ENCODE data around the gene ATP13A1.
"Not testable (repeated sequence)": the region's sequence is repeated elsewhere in the genome, so short reads cannot be mapped to it uniquely, and the experiment has no call there.

The ATP13A1 gene

DNA sequence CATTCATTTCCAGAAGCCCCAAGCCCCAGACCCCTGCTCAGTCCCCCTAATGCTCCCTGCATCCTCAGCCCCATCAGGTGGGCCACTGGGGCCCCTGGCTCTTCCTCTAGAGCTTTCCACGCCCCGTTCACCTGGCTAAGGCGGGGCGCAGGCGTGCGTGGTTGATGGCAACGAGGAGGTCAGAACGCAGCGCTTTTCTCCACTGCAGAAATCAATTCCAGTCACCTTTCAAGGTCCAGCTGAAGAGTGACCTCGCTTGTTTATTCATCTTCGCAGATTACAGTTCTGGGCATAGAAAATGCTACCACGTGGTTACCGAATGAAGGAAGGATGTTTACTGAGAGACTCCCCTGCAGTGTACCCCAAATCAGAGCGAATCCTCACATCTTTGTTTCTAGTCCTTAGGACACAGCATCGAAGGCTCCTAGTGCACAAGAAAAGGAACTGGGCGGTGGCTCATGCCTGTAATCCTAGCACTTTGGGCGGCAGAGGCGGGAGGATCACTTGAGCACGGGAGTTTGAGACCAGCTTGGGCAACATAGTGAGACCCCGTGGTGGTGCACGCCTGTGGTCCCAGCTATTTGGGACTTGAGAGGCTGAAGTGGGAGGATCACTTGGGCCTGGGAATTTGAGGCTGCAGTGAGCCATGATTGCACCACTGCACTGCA lies 44.2 kb downstream of the ATP13A1 start:
- no peak for DNase-seq (ENCODE audit: low spot score)

DNA sequence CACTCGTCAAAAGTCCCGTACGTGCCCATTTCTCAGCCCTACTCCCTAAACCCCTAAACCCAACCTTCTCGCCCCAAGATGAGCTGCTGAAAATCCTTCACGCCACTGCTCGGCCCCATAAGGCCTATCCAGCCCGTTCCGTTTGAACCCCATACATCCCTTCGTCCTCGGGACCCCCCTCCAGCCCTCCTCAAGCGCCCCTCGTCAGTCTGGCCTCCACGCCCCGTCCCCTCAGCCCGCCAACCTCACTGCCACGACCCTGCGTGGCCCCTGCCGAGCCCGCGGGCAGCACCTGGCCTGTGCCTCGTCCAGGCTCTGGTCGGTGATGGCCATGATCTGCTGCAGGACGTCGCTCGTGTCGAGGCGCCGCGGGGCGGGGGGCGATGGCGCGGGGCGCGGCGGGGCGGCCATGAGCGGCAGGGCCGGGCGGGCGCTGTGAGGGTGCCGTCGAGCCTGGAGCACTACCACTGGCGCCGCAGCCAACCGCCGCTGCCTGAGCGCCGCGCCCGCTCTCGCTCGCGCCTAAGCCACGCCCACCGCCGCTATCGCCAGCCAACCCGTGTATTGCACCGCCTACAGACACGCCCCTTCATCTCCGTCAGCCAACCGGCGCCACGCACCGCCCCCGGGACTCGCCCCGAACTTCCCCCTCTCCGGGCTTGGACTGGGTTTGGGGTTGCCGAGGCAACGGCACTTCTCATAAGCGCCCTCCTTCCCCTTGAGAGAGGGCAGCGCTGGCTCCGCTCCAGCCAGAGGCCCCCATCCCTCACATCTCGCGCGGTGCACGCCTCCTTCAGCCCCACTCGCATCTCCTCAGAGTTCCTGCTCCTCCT lies 45.0 kb downstream of the ATP13A1 start, which contains the start of gene PBX4:
Gene PBX4, minus strand, starts transcription at position 469 of the 833 bp plus-strand sequence. Its CDS starts 58 bp downstream, at position 411.
- DNase-seq (ENCODE audit: low spot score): peak; percentile 81

DNA sequence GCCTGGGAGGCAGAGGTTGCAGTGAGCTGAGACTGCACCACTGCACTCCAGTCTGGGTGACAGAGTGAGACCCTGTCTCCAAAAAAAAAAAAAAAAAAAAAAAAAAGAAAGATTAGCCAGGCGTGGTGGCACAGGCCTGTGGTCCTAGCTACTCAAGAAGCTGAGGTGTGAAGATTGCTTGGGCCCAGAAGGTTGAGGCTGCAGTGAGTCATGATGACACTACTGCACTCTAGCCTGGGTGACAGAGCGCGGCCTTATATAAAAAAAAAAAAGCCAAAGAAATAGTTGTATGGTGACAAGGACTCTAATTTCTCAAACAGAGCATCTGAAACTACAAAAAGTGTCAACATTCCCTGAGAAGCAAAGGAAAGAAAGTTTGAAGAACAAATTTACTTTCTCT lies 48.4 kb downstream of the ATP13A1 start:
- no peak for DNase-seq (ENCODE audit: low spot score)

DNA sequence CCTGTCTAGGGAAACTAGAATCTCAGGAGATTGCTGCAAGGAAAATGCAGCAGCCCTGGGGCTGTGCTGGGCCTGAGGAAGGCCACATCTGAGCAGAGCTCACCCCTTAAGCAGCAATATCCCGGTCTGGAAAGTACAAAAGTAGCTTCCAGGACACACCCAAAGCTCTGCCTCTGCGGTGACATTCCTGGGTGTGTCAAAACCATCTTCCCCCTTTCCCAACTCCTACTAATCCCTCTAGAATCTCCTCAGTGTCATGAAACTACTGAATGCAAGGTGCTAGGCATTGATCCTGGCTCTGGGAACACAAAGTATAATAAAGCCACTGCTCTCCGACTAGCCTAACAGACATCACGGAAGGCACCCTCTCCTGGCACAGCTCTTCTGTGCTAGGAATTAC lies 50.0 kb downstream of the ATP13A1 start:
- no peak for DNase-seq (ENCODE audit: low spot score)

DNA sequence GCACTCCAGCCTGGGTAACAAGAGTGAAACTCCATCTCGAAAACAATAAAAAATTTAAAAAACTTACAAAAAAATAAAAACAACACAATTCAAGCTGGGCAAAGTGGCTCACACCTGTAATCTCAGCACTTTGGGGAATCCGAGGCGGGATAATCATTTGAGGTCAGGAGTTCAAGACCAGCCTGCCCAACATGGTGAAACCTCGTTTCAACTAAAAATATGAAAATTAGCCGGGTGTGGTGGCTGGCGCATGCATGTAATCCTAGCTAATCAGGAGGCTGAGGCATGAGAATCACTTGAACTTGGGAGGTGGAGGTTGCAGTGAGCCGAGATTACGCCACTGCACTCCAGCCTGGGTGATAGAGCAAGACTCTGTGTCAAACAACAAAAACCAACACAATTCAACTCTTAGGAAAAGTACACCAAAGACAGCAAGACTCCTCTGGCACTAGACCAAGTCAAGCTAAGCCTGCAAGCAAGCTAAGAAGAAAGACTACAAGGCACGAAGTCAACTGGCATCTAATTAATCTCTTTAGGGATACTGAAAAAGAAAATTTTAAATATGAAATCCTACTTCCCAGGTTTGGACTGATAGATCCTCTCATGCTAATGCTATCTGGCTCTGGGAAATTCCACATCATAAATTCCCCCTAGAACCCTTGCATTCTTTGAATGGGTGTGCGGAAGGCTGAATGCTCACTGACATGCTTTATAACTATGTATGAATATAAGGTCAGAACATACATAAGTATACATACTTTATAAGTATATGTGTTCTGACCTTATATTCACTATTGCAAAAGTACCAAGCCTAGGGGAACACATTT lies 52.9 kb downstream of the ATP13A1 start:
- no peak for DNase-seq (ENCODE audit: low spot score)

DNA sequence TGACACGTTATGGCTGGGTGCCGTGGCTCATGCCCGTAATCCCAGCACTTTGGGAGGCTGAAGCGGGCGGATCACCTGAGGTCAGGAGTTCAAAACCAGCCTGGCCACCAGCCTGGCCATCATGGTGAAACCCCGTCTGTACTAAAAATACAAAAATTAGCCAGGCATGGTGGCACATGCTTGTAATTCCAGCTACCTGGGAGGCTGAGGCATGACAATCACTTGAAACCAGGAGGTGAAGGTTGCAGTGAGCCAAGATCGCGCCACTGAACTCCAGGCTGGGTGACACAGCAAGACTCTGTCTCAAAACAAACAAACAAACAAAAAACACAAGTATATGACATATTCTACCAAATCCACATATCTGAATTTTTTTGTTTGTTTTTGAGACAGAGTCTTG lies 56.8 kb downstream of the ATP13A1 start:
- not testable (repeated sequence) for DNase-seq (ENCODE audit: low spot score)

DNA sequence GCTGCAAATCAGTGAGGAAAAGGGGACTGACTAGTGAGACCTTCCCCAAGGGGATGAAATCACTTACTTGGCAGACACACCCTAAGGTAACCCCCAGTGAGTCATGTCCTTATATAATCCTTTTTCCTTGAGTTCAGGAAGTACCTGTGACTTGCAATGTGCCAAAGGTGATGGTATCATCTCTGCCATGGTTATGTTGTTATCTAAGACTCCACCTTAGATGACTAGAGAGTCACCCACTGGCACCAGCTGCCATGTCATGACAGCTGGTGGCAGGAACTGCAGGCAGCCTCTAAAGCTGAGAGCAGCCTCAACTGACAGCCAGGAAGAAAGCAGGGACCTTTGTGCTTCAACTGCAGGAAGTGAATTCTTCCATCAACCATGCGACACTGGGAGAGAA lies 57.5 kb downstream of the ATP13A1 start:
- DNase-seq (ENCODE audit: low spot score): no peak

DNA sequence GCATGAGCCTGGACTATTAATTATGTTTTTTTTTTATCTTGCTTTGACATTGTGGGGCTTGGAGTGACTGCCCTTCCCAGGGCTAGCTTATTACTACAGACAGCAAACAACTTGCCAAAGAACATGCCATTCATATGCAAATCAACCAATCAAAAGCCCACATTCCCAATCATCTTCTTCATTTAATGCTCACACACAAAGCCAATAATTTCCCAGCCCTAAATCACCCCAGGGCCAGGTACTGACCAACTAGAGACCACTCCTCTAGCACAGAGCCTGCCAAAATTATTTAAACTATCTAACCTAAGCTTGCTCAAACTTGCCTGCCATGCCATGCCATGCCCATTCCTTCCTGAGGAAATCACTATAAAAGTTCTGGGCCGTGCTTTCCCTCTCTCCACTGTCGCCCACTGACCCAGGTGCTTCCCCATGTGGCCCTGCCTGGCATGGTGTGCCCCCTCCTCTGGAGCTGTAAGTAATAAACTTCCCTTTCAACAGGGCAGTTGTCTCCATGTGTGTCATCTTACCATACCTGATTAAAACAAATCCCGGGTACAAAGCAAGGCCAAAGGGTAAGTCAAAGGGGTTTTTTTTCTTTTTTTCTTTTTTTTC lies 60.7 kb downstream of the ATP13A1 start:
- no peak for DNase-seq (ENCODE audit: low spot score)

DNA sequence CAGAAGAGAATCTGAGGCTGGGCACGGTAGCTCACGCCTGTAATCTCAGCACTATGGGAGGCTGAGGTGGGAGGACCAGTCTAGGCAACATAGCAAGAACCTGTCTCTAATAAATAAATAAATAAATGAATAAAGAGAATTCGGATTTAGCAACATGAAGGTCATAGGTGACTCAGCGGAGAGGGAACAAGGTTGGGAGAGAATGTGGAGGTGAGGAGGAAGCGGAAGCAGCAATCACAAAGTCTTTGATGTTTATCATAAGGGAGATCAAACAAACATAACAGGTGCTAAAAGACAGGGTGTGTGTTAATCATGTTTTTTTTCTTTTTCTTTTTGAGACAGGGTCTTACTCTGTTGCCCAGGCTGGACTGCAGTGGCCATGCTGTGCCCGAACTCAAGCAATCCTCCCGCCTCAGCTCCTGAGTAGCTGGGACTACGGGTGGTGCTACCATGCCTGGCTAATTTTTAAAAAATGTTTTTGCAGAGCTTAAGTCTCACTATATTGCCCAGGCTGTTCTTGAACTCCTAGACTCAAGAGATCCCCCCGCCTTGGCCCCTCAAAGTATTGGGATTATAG lies 61.3 kb downstream of the ATP13A1 start:
- DNase-seq (ENCODE audit: low spot score): no peak

DNA sequence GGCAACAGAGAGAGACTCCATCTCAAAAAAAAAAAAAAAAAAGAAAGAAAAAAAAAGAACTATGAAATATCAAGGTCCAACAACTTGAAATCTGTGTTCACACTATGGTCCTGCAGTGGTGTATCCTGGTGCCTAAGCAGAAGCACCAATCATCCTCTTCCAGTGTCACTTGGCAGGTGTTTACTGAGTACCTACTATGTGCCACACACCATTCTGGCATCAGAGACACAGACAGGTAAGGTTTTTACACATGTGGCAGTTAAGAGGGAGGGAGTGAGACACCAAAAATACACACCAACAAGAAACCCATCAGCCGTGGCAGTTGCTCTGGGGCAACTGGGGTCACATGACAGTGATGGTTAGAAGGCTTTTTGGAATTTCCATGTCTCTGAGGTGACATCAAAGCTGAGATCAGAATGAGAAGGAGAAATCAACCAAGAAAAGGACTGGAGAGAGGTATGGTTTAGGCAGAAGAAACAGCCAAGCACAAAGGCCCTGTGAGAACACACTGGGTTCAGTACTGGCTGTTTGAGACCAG lies 62.6 kb downstream of the ATP13A1 start:
- DNase-seq (ENCODE audit: low spot score): no peak

DNA sequence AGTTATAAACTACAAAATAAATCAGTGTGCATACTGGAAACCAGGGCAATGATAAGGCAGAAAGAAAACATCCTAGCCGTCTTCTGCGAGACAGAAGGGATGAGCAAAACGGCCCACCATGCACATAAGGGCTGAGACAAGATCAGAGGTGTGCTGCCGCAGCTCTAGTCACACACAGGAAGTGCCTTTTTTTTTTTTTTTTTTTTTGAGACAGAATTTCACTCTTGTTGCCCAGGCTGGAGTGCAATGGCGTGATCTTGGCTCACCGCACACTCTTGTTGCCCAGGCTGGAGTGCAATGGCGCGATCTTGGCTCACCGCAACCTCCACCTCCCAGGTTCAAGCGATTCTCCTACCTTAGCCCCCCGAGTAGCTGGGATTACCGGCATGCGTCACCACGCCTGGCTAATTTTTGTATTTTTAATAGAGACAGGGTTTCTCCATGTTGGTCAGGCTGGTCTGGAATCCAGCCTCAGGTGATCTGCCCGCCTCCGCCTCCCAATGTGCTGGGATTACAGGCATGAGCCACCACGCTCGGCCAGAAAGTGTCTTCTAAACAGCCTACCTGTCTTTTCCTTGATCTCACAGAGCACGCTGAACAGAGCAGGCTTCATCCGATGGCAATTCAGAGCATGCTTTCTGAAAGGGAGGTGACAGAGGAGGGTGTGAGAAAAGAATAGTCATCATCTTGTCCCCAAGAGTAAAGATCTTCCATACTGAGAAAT lies 64.6 kb downstream of the ATP13A1 start:
- DNase-seq (ENCODE audit: low spot score): not testable (repeated sequence)

DNA sequence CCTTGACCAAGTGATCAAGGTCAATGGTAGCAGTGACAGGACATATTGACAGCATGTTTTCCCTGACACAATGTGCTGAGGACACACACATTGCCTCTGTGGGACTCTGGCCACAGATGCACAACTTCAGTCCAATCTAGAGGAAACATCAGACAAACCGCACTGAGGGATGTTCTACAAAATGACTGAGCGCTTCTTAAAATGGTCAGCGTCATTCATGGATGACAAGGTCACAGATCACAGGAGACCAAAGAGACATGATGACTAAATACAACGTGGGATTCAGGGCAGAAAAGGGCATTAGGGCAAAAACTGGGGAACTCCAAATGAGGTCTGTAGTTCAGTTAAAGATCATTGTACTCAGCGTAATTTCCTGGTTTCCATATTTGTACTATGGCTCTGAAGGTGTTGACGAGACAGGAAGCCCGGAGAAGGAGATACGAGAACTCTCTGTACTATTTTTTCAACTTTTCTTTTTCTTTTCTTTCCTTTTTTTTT lies 65.6 kb downstream of the ATP13A1 start:
- no peak for DNase-seq (ENCODE audit: low spot score)
